ENCODE results near the gene NUP160. TPM values are rescaled to one million over a fixed set of nuclear protein-coding genes. Genes with fewer than 3 reads are reported as not detected.
"Not testable (repeated sequence)": the region's sequence is repeated elsewhere in the genome, so short reads cannot be mapped to it uniquely, and the experiment has no call there.

NUP160 gene
- total RNA-seq, 1 donor from 2014 or later = 28.3 TPM

DNA sequence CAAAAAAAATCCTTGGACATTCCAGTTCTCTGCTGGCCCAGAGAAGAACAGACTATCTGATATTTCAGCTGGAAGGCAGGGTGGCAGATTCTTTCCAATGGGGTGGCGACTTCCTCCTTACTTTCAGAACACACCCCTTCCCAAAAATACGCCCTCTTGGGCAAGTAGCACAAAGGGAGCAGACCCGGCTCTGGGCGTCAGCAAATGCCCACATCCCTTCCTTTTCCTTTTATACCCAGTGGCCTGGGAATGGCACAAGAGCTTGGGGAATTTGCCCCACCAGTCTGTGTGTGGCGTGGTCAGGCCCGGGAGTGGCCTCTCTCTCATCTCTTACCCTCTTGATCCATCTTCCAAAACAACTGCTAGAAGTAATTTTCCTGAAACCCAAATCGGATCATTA is 33.0 kb upstream of the NUP160 start:
- Mint-ChIP-seq H3K9me3 (ENCODE audit: unreplicated experiment) (peaks cover 7% of the 10 kb centered on the region), H3K27me3 (ENCODE audit: unreplicated experiment) (no peaks in the 10 kb centered on the region), H3K4me1 (ENCODE audit: unreplicated experiment) (peaks cover 8% of the 10 kb centered on the region), H3K36me3 (ENCODE audit: unreplicated experiment) (no peaks in the 10 kb centered on the region), H3K4me3 (ENCODE audit: unreplicated experiment) (no peak overlapping the region), H3K27ac (ENCODE audit: unreplicated experiment) (no peak overlapping the region)
- DNase-seq (ENCODE audit: extremely low spot score, unreplicated experiment) = no peak
- TF ChIP-seq, protein P1, sequence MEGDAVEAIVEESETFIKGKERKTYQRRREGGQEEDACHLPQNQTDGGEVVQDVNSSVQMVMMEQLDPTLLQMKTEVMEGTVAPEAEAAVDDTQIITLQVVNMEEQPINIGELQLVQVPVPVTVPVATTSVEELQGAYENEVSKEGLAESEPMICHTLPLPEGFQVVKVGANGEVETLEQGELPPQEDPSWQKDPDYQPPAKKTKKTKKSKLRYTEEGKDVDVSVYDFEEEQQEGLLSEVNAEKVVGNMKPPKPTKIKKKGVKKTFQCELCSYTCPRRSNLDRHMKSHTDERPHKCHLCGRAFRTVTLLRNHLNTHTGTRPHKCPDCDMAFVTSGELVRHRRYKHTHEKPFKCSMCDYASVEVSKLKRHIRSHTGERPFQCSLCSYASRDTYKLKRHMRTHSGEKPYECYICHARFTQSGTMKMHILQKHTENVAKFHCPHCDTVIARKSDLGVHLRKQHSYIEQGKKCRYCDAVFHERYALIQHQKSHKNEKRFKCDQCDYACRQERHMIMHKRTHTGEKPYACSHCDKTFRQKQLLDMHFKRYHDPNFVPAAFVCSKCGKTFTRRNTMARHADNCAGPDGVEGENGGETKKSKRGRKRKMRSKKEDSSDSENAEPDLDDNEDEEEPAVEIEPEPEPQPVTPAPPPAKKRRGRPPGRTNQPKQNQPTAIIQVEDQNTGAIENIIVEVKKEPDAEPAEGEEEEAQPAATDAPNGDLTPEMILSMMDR (IDR thresholded peaks at IDR 0.05) = no peak

DNA sequence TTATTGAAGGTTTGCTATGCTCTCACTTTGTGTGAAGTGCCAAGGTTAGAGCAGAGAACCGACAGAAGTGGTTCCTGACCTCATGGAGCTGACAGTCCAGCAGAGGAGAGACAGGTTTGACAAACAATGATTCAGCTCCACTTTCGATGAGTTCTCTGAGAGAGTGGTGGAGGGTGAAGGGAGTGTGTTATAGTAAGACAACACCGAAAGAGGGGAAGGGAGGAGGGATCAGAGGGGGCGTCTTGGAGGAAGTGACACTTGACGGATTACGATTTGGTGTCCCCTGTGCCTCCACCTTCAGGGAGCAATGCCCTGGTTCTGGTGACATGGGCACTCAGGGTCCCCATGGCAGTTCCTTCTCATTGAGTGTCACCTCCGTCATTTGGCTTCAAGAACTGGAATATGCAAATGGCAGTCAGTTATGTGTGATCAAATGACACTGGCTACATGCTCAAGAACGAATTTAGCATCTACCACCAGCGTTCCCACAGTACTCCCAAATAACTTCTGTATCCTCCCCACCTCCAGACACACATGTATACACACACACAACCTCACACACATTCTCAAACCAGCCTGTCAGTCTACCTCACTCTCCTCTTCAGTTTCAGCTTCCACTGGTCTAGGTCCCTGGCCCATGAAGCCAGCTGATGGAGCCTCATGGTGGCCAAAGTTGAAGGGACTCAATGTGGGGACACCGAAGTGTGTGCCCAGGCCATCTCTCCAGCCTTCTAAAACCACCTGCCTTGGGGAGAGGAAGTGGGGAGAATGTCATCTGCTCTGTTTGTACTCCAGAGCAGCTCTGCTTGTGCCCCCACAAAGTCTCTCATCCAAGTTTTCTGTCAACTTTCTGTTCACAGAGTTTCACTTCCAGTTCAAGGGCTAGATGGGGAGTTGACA is 31.4 kb upstream of the NUP160 start:
- Mint-ChIP-seq H3K9me3 (ENCODE audit: unreplicated experiment) (peaks cover 14% of the 10 kb centered on the region), H3K27me3 (ENCODE audit: unreplicated experiment) (no peaks in the 10 kb centered on the region), H3K27ac (ENCODE audit: unreplicated experiment) (no peak overlapping the region), H3K4me1 (ENCODE audit: unreplicated experiment) (peaks cover 3% of the 10 kb centered on the region), H3K4me3 (ENCODE audit: unreplicated experiment) (no peak overlapping the region), H3K36me3 (ENCODE audit: unreplicated experiment) (no peaks in the 10 kb centered on the region)
- DNase-seq (ENCODE audit: extremely low spot score, unreplicated experiment) = no peak
- TF ChIP-seq, protein P1 (IDR thresholded peaks at IDR 0.05) = no peak

DNA sequence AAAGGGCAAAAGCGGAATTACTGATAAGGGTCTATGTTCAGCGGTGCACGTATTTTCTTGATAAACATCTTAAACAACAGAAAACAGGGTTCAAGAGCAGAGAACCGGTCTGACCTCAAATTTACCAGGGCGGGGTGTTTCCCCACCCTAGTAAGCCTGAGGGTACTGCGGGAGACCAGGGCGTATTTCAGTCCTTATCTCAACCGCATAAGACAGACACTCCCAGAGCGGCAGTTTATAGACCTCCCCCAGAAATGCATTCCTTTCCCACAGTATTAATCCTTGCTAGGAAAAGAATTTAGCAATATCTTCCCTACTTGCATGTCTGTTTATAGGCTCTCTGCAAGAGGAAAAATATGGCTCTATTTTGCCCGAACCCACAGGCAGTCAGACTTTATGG is 27.7 kb upstream of the NUP160 start:
- peaks cover 14% of the 10 kb centered on the region for H3K9me3 Mint-ChIP-seq (ENCODE audit: unreplicated experiment)
- H3K4me1 Mint-ChIP-seq (ENCODE audit: unreplicated experiment); DNase-seq (ENCODE audit: extremely low spot score, unreplicated experiment); H3K4me3 Mint-ChIP-seq (ENCODE audit: unreplicated experiment); H3K27ac Mint-ChIP-seq (ENCODE audit: unreplicated experiment); H3K27me3 Mint-ChIP-seq (ENCODE audit: unreplicated experiment); H3K36me3 Mint-ChIP-seq (ENCODE audit: unreplicated experiment): not testable (repeated sequence)

DNA sequence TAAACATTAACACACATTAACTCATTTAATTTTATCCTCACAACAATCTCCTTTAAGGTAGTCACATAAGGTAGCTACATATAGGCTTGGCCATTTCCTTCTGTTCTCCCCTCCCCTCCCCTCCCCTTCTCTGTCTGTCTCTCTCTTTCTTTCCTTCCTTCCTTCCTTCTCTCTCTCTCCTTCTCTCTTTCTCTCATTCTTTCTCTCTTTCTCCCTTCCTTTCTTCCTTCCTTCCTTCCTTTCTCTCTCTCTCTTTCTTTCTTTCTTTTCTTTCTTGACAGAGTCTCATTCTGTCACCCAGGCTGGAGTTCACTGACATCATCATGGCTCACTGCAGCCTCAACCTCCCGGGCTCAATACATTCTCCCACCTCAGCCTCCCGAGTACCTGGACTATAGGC is 22.3 kb upstream of the NUP160 start:
- no peak for DNase-seq (ENCODE audit: extremely low spot score, unreplicated experiment)
- Mint-ChIP-seq H3K36me3 (ENCODE audit: unreplicated experiment) (no peaks in the 10 kb centered on the region), H3K27ac (ENCODE audit: unreplicated experiment) (no peak overlapping the region), H3K4me1 (ENCODE audit: unreplicated experiment) (peaks cover 19% of the 10 kb centered on the region), H3K27me3 (ENCODE audit: unreplicated experiment) (no peaks in the 10 kb centered on the region), H3K9me3 (ENCODE audit: unreplicated experiment) (no peaks in the 10 kb centered on the region), H3K4me3 (ENCODE audit: unreplicated experiment) (no peak overlapping the region)
- TF ChIP-seq, protein P1 (IDR thresholded peaks at IDR 0.05) = no peak

DNA sequence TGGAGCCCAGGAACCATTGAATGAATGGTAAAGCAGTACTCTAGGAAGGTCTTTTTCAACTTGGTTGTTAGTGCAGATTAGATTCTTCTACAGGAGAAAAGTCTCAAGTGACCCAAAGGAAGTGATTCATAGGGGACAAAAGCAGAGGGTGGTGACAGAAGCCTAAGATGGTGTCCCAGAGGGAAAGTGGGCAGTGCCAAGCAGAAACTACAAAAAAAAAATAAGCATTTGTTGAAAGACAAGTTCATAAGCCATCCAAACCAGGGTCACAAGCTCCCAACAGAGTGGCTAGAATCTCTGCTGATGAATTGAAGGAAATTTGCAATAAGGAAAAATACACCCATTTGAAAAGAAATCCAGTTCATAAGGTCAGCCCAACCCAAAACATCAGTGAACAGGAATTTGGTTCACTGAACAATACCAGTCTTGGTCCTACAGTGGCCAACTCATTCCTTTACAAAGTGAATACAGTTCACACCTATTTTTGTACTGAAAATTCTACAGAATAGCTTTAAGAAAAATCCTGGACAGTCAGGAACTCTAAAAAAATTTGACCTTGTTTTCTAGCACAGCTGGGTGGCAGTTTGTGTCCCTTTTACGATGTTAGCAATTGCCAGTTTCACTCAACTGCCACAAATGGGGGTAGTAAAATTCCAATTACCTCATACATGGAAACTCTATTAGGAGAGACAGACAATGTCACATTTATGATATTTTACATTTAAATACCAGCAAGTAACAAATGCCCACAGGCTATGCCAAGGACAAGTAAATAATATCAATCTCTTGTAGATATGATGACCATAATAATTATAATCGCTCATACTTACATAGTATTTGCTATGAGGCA is 21.6 kb upstream of the NUP160 start:
- TF ChIP-seq, protein P1 (IDR thresholded peaks at IDR 0.05) = no peak
- DNase-seq (ENCODE audit: extremely low spot score, unreplicated experiment) = no peak
- Mint-ChIP-seq H3K4me3 (ENCODE audit: unreplicated experiment) (no peak overlapping the region), H3K27me3 (ENCODE audit: unreplicated experiment) (no peaks in the 10 kb centered on the region), H3K36me3 (ENCODE audit: unreplicated experiment) (no peaks in the 10 kb centered on the region), H3K4me1 (ENCODE audit: unreplicated experiment) (peaks cover 24% of the 10 kb centered on the region), H3K9me3 (ENCODE audit: unreplicated experiment) (no peaks in the 10 kb centered on the region), H3K27ac (ENCODE audit: unreplicated experiment) (no peak overlapping the region)

Measured in osteocyte (in vitro differentiated cells).